Measurements from ENCODE around the gene PLXNA4. TPM values are rescaled to one million over a fixed set of nuclear protein-coding genes. Genes with fewer than 3 reads are reported as not detected.

Gene PLXNA4
- total and polyA plus RNA-seq, 10 donors: 0.15 to 14.7 (median 8.7) TPM

- intact Hi-C loops (cut with DNase I; ENCODE audit: low total_unique reads): no loop called here
- no peak for DNase-seq
- Histone ChIP-seq H3K9me3 (no peaks in the 10 kb centered on the region), H3K27ac (no peak overlapping the region), H3K4me3 (no peak overlapping the region), H3K36me3 (no peaks in the 10 kb centered on the region), H3K27me3 (replicated peaks in 1 of 7) (no peaks in the 10 kb centered on the region), H3K4me1 (peaks cover 0 to 35% (median 4%) of the 10 kb centered on the region in 6 donors)
- TF ChIP-seq POLR2AphosphoS5 (IDR thresholded peaks at IDR 0.05) (no peak), POLR2A (IDR thresholded peaks at IDR 0.05) (no peak), CTCF (IDR thresholded peaks at IDR 0.05 in 8 of 11, conservative IDR thresholded peaks at IDR 0.05 in 3 of 11) (no peak)
- 78 to 88% (median 83%) methylated on average over 4 of the region's 4 CpGs for WGBS, 5 donors
Observed at GRCh38 chr7:132450188-132450587, 126.1 kb downstream of the PLXNA4 start.

GRCh38 chr7:132446666-132447278 lies 129.5 kb downstream of the PLXNA4 start:
- Histone ChIP-seq H3K36me3 (no peaks in the 10 kb centered on the region), H3K27ac (no peak overlapping the region), H3K4me1 (peaks cover 0 to 18% (median 2%) of the 10 kb centered on the region in 6 donors), H3K9me3 (no peaks in the 10 kb centered on the region), H3K27me3 (replicated peaks in 1 of 7) (no peaks in the 10 kb centered on the region), H3K4me3 (no peak overlapping the region)
- TF ChIP-seq CTCF (IDR thresholded peaks at IDR 0.05 in 8 of 11, conservative IDR thresholded peaks at IDR 0.05 in 3 of 11) (no peak), POLR2AphosphoS5 (IDR thresholded peaks at IDR 0.05) (no peak), POLR2A (IDR thresholded peaks at IDR 0.05) (no peak)
- no peak for DNase-seq
- intact Hi-C loops (cut with DNase I; ENCODE audit: low total_unique reads): no loop called here
- WGBS, 5 donors: 71 to 85% (median 76%) methylated on average over 8 of the region's 8 CpGs

- H3K36me3 ChIP-seq: no peaks in the 10 kb centered on the region
- H3K27ac ChIP-seq: no peak overlapping the region
- DNase-seq: no peak
- intact Hi-C loops (cut with DNase I; ENCODE audit: low total_unique reads): no loop called here
- TF ChIP-seq CTCF (IDR thresholded peaks at IDR 0.05 in 8 of 11, conservative IDR thresholded peaks at IDR 0.05 in 3 of 11): no peak
- TF ChIP-seq POLR2AphosphoS5 (IDR thresholded peaks at IDR 0.05): no peak
- no peak for TF ChIP-seq POLR2A (IDR thresholded peaks at IDR 0.05)
- H3K27me3 ChIP-seq (replicated peaks in 1 of 7): no peaks in the 10 kb centered on the region
- WGBS, 5 donors: 31 to 60% (median 39%) methylated on average over 3 of the region's 3 CpGs
- H3K4me1 ChIP-seq: peaks cover 0 to 12% (median 0%) of the 10 kb centered on the region in 6 donors
- no peak overlapping the region for H3K4me3 ChIP-seq
- no peaks in the 10 kb centered on the region for H3K9me3 ChIP-seq
Observed at GRCh38 chr7:132446260-132446659, 130.0 kb downstream of the PLXNA4 start.

GRCh38 chr7:132443761-132444520 lies 132.3 kb downstream of the PLXNA4 start:
- no peaks in the 10 kb centered on the region for H3K9me3 ChIP-seq
- intact Hi-C loops (cut with DNase I; ENCODE audit: low total_unique reads): no loop called here
- no peaks in the 10 kb centered on the region for H3K27me3 ChIP-seq (replicated peaks in 1 of 7)
- 89 to 92% (median 90%) methylated on average over 5 of the region's 5 CpGs for WGBS, 5 donors
- no peak overlapping the region for H3K4me3 ChIP-seq
- TF ChIP-seq POLR2A (IDR thresholded peaks at IDR 0.05) (no peak), CTCF (IDR thresholded peaks at IDR 0.05 in 8 of 11, conservative IDR thresholded peaks at IDR 0.05 in 3 of 11) (no peak), POLR2AphosphoS5 (IDR thresholded peaks at IDR 0.05) (no peak)
- no peaks in the 10 kb centered on the region for H3K36me3 ChIP-seq
- no peak overlapping the region for H3K27ac ChIP-seq
- peaks cover 0 to 3% (median 0%) of the 10 kb centered on the region in 6 donors for H3K4me1 ChIP-seq
- DNase-seq: no peak
